ENCODE measurements around the gene TRIP12.

DNA sequence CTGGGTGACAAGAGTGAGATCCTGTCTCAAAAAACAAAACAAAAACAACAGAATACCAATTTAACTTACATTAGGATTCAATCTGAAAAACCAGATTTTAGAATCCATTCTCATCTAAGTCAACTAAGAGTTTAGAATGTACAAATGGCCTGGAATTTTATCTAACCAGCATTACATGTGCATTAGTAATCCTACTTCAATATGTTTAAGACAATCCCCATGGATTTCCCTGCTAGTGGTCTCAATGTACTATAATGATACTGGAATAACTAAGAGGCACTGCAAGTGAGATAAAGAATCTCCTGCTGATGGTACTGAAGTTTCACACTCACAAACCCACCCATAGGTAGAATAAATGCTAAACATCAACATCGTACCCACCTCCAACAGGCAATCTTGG lies 153.6 kb downstream of the TRIP12 start:
- TF ChIP-seq JUNB (IDR thresholded peaks at IDR 0.05) (no peak), CTCF (IDR thresholded peaks at IDR 0.05) (no peak), EP300 (IDR thresholded peaks at IDR 0.05) (no peak), POLR2A (IDR thresholded peaks at IDR 0.05; ENCODE audit: low read length) (no peak), CEBPB (IDR thresholded peaks at IDR 0.05) (no peak)
- TF ChIP-seq, protein P1, sequence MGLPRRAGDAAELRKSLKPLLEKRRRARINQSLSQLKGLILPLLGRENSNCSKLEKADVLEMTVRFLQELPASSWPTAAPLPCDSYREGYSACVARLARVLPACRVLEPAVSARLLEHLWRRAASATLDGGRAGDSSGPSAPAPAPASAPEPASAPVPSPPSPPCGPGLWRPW (IDR thresholded peaks at IDR 0.05): no peak
